ENCODE results near the gene AHCYL2. TPM values are rescaled to one million over a fixed set of nuclear protein-coding genes. Genes with fewer than 3 reads are reported as not detected.
"Not testable (repeated sequence)": the region's sequence is repeated elsewhere in the genome, so short reads cannot be mapped to it uniquely, and the experiment has no call there.

AHCYL2 gene
- total RNA-seq, 4 donors from 2014 or later: 93.7 to 635 (median 551) TPM

GRCh38 chr7:129252128-129252527 lies 27.3 kb downstream of the AHCYL2 start:
- intact Hi-C loops (cut with DNase I; ENCODE audit: low total_unique reads): no loop called here
- TF ChIP-seq EP300 (IDR thresholded peaks at IDR 0.05; ENCODE audit: low read depth) (no peak), CTCF (IDR thresholded peaks at IDR 0.05) (no peak), POLR2A (IDR thresholded peaks at IDR 0.05) (no peak), POLR2AphosphoS5 (IDR thresholded peaks at IDR 0.05) (no peak)
- Histone ChIP-seq H3K27ac (no peak overlapping the region), H3K27me3 (no peaks in the 10 kb centered on the region), H3K4me3 (no peak overlapping the region), H3K4me1 (peaks cover 0 to 3% (median 0%) of the 10 kb centered on the region in 4 donors), H3K36me3 (no peaks in the 10 kb centered on the region), H3K9me3 (no peaks in the 10 kb centered on the region)
- in situ Hi-C loops (cut with MboI; ENCODE audit: low pct_ligation_motif_present in 1 of 4, low pct_unique_long_range_greater_than_20kb in 1 of 4, low sequenced_read_pairs in 3 of 4): no loop called here
- 70 to 89% methylated on average over 2 of the region's 2 CpGs for WGBS, 2 donors (ENCODE audit: low coverage in 1 of 2)
- DNase-seq: no peak

- in situ Hi-C loops (cut with MboI; ENCODE audit: low pct_ligation_motif_present in 1 of 4, low pct_unique_long_range_greater_than_20kb in 1 of 4, low sequenced_read_pairs in 3 of 4); H3K27me3 ChIP-seq; H3K36me3 ChIP-seq; DNase-seq; H3K27ac ChIP-seq; intact Hi-C loops (cut with DNase I; ENCODE audit: low total_unique reads); H3K4me1 ChIP-seq; H3K4me3 ChIP-seq; H3K9me3 ChIP-seq: not testable (repeated sequence)
- WGBS, 2 donors (ENCODE audit: low coverage in 1 of 2): 97 to 100% methylated on average over 1 to 5 of the region's 5 CpGs
Measured at GRCh38 chr7:129252603-129253002, 27.8 kb downstream of the AHCYL2 start.

- no peak overlapping the region for H3K27ac ChIP-seq
- WGBS, 2 donors (ENCODE audit: low coverage in 1 of 2): 86 to 100% methylated on average over 4 of the region's 4 CpGs
- no peak for TF ChIP-seq POLR2AphosphoS5 (IDR thresholded peaks at IDR 0.05)
- TF ChIP-seq CTCF (IDR thresholded peaks at IDR 0.05): no peak
- TF ChIP-seq EP300 (IDR thresholded peaks at IDR 0.05; ENCODE audit: low read depth): no peak
- TF ChIP-seq POLR2A (IDR thresholded peaks at IDR 0.05): no peak
- H3K36me3 ChIP-seq: no peaks in the 10 kb centered on the region
- no peak overlapping the region for H3K4me3 ChIP-seq
- intact Hi-C loops (cut with DNase I; ENCODE audit: low total_unique reads): no loop called here
- no peaks in the 10 kb centered on the region for H3K9me3 ChIP-seq
- H3K4me1 ChIP-seq: peaks cover 0 to 2% (median 0%) of the 10 kb centered on the region in 4 donors
- no peak for DNase-seq
- in situ Hi-C loops (cut with MboI; ENCODE audit: low pct_ligation_motif_present in 1 of 4, low pct_unique_long_range_greater_than_20kb in 1 of 4, low sequenced_read_pairs in 3 of 4): no loop called here
- no peaks in the 10 kb centered on the region for H3K27me3 ChIP-seq
Measured at GRCh38 chr7:129255800-129256199, 31.0 kb downstream of the AHCYL2 start.

GRCh38 chr7:129256221-129256620 lies 31.4 kb downstream of the AHCYL2 start:
- TF ChIP-seq CTCF (IDR thresholded peaks at IDR 0.05) (no peak), POLR2AphosphoS5 (IDR thresholded peaks at IDR 0.05) (no peak), EP300 (IDR thresholded peaks at IDR 0.05; ENCODE audit: low read depth) (no peak), POLR2A (IDR thresholded peaks at IDR 0.05) (no peak)
- H3K9me3 ChIP-seq: no peaks in the 10 kb centered on the region
- H3K36me3 ChIP-seq: no peaks in the 10 kb centered on the region
- 67 to 83% methylated on average over 1 to 2 of the region's 2 CpGs for WGBS, 2 donors (ENCODE audit: low coverage in 1 of 2)
- H3K4me3 ChIP-seq: no peak overlapping the region
- no peak for DNase-seq
- in situ Hi-C loops (cut with MboI; ENCODE audit: low pct_ligation_motif_present in 1 of 4, low pct_unique_long_range_greater_than_20kb in 1 of 4, low sequenced_read_pairs in 3 of 4): no loop called here
- no peak overlapping the region for H3K27ac ChIP-seq
- intact Hi-C loops (cut with DNase I; ENCODE audit: low total_unique reads): no loop called here
- H3K4me1 ChIP-seq: peaks cover 0 to 2% (median 0%) of the 10 kb centered on the region in 4 donors
- H3K27me3 ChIP-seq: no peaks in the 10 kb centered on the region

- Histone ChIP-seq H3K4me3 (no peak overlapping the region), H3K4me1 (peaks cover 0 to 2% (median 0%) of the 10 kb centered on the region in 4 donors), H3K9me3 (no peaks in the 10 kb centered on the region), H3K36me3 (no peaks in the 10 kb centered on the region), H3K27ac (no peak overlapping the region), H3K27me3 (no peaks in the 10 kb centered on the region)
- TF ChIP-seq EP300 (IDR thresholded peaks at IDR 0.05; ENCODE audit: low read depth): no peak
- intact Hi-C loops (cut with DNase I; ENCODE audit: low total_unique reads): no loop called here
- in situ Hi-C loops (cut with MboI; ENCODE audit: low pct_ligation_motif_present in 1 of 4, low pct_unique_long_range_greater_than_20kb in 1 of 4, low sequenced_read_pairs in 3 of 4): no loop called here
- no peak for DNase-seq
Measured at GRCh38 chr7:129257168-129257567, 32.3 kb downstream of the AHCYL2 start.
